HG02678 (cell line): ENCODE results near the gene PARD6A.

Experiments used
- ATAC-seq: cut with Tn5 transposase; IDR thresholded peaks from one replicate; pipeline ENCODE4 v1.9.1; 2021; ENCODE audit warnings: mild to moderate bottlenecking, moderate library complexity; ENCODE audit not compliant: unreplicated experiment

Gene PARD6A

DNA sequence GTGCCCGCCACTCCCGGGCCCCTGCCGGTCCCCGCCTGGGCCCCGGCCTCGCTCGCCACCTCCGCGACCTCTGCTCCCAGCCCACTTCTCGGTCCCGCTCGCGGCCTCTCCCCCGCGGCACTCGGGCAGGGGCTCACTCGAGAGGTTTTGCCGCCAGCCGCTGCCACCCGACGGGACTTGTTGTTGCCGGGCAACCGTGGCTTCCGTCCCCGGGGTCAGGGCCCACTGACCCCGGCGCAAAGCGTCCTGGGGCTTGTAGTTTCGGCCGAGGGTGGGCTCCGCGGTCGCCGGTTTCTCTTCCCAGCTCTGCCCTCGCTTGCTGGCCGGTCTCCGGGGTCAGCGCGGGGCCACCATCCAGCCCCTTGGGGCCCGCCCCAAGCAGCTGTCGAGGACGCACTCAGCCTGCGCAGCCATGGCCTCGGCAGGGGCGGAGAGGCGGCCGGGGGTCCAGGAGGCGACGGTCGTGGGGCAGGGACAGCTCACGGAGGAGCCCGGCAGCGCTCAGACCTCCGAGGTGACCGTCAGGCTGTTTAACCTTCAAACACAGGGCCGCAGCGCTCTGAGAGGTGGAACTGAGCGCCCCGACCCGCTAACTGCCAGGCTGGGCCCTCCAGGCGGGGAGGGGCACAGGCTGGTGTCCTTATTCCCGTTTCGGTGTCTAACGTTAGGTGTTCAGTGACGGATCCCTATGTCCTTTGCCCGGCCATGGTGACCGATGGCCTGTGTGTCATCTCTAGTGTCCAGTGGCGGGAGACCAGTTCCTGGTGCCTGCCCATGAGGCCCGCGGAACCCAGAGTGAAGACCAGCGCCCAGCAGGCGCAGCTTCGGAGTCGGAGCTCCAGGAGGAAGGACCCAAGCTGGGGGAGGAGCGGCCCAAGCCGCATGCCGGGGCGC, 6.0 kb downstream of the PARD6A start, which contains the start of the genes C16orf86 and ENKD1:
Gene C16orf86, plus strand, starts transcription at position 256 of the 894 bp plus-strand sequence. Its CDS starts 157 bp downstream, at position 413.
Gene ENKD1, minus strand, starts transcription at position 192 of the 894 bp plus-strand sequence. CDS start 308 bp downstream, outside the sequence.
- peak; percentile 61 for ATAC-seq

DNA sequence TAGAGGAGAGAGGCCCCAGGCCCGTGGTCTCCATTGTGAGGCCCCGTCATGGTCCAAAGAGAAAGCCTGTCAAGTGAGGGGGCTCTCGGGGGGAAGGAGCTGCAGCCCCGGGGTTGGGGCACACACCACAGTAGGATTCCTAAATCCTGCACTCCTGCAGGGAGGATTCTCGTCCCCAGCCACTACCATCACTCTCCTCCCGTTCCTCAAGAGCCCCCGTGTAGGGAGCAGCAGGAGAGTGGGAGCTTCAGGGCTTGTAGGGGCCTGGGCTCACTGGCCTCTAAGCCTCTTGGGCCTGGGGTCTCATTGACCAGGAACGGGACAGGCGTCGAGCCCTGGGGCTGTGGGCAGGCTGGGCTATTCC, 6.7 kb downstream of the PARD6A start:
- ATAC-seq: no peak

DNA sequence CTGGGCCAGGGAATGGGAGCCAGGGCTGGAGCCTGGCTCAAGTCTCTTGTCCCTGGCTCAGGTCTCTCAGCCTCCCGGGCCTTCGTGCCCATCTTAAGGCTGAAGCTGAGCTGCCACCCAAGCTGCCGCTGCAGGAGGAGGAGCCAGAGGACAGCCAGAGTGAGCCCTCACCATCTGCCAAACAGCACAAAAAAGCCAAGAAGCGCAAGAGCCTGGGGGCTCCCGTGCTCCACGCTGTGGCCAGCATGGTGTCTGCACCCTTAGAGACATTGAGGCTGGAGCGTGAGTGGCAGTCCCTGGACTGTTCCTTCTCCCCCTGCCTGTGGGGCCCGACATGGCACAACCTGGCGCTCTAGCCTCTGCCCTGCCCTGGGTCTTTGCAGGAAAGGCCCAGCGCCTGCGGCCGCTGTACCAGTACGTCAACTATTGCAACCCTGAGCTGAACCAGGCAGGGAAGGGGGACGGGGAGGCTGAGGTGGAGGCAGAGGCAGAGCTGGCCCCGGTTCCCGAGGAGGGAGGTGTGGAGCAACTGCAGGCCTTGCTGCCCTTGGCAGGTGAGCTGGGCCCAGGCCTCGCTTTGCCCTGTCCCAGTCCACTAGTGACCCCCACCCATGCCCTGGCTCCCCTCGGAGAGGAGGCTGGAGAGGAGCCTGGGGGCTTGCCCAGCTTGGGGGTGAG, 7.2 kb downstream of the PARD6A start:
- ATAC-seq: peak; percentile 81

DNA sequence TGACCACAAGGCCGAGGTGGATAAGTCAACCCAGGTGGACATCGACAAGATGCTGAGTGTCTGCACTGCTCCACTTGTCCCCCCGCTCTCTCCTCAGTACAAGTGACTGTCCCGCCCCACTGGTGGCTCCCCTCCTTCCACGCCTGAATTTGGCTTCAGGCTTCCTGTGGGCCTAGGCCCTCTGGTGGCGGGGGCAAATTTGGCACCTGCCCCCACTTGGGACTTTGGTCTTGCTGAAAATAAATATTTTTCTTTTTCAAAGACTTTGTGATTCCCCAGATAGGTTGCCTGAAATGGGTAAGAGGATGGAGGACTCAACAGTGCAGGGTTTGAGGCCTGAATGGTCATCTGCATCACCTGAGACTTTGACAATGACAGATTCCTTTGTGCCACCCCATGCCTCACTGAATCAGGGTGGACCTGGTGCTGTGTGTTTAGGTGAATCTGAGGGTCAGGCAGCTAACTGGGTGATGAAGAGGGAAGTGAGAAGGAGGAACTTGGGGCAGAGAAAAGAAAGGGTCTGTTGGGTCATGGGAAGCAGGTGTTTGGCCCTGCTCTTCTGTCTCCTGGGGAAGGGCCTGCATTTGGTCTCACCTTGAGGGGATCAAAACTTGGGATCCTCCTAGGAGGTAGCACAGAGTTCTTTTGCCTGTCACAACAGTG, 7.9 kb downstream of the PARD6A start:
- ATAC-seq: no peak

DNA sequence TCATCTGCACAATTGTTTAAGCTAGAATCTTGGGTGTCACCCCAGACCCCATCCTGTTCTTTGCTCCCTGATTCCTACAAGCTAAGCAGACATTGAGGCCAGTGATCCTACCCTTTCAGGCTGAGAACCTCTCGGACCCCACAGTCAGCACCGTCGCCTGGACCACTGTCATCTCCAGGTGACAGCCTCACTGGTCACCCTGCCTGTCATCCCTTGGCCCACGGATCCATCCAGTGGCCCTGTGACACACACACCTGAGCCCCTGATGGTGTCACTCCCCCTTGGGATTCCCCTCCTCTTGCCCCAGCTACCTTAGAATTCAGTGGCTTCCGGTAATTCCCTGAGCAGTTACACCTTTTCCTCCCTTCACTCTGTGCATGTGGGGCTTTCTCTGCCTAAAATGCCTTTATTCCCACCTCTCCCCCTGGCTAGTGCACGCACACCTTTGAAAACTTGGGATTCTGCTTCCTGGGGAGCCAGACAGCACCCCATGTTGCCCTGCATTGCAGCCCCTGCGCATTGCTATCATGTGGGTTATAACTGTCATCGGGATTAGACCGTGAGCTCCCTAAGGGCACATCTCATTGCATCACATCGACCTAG, 8.8 kb downstream of the PARD6A start:
- ATAC-seq: no peak

DNA sequence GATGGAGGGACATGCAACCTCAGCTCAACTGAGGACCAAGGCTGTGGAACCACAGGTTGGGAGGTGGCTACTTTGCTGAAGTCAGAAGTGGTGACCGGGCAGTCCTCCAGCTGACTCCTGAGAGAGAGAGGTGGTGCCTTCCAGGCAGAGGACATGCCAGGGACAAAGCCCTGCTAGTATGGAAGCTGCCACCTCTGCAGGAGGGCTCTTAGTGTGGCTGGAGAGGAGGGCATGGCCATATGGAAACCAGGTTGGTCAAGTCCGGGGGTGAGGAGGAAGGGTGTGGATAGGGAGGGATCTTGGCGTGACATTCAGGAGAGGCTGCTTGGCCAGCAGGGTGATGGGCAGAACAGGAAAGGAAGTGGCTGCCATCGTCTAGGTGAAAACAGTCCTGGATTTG, 11.5 kb downstream of the PARD6A start:
- no peak for ATAC-seq

DNA sequence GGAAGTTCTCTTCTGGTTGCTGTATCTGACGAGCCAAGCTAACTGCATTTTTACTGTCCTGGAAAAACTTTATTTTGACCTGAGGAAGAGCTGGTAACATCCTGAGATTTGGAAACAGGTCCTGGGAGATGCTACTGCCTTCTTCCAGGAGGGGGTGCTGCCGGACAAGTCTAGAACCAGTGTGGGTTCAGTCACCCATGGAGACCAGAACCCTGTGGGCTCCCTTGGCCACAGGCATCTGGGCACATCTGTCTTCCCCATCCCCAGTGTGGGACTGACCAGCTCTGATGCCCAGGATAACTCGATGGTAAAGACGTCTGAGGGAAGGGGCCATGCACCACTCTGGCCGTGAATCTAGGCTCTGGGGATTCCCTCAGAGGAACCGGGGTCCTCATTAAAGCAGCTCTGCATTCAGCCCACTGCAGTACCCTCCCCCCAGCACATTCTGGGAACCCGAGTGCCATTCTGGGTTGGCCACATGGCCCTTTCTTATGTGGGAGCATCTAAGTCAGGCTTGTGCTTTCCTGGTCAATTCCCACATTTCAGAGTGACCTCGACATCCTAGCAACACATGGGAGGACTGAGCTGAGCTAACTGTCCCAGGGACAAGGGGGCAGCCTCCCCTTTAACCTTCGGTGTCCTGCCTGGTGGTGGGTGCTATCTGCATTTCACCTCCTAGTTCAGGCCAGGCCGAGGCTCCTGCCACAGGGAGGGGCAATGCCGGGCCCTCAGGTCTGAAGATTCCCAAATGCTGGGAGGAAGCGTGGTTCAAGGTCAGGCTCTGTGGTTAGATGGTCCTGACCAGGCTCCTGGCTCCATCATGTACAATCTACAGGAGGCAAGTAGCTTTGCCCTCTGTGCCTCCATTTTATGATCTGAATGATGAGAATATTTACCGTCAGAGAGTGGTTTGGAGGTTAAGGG, 12.2 kb downstream of the PARD6A start:
- ATAC-seq: no peak

DNA sequence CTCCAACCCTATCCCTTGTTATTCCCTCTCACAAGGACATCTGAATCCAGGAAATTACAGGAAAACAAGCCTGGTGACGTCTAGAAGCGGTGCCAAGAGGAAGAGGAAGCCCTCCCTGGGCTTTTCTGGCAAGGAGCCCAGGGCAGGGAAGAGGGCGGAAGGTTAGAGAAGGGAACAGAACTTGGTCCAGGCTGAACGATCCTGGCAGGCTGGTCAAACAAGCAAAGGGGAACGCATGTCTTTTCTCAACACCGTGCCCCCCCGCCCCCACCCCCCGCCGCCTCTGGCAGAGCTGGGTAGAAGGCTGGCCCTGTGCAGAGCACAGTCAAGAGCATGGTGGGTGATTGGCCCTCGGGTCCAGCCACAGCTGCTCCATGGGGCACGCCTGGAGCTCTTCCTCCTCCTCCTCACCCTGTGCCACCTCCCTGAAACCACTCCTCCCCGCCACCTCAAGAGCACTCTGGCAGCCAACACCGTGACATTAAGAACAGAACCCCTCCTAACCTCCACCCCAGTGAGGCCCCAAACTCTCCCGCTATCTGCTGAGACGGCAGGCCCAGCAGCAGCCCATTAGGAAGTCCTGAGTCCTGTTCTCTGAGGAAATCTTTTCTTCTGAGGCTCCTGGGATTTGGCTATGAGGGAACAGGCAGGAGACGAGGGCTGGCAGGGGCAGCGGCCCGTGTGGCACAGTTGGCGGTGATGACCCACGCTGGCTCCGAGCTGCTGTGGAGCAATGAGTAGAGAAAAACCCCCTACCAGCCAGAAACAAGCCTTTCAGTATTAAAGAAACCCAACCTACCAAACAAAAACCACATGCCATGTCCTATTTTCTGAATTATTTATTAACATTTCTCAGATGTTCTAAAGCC, 13.2 kb downstream of the PARD6A start:
- ATAC-seq: no peak

DNA sequence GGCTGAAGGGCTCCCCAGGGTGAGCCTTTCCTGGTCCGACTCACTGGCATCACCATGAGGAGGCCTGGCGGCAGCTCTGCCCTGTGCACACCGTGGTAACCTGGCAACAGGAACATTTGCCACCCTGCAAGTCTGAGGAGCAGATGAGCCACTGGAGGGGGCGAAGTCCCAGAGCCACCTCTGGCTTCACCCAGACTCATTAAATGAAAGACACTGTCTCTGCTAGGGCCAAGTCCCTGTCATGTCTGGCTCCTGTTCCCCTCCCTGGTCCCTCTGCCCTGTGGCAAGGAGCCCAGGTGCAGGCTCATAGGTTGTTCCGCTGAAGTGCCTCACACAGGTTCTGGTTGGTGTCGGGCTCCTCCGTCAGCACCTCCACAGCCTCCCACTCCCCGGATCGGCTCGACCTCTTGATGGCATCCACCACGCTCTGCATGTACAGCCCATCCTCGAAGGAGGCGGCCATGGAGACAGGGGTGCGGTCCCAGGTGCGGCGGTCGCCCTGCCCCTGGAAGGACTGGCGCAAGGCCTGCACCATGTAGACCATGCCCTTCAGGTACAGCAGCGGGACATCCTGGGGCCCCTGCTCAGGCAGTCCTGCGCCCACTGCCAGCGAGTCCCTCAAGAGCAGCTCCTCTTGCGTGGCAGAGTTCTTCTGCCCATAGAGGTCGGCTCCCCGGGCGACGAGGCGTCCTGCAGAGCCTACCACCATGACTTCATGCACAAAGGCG, 14.3 kb downstream of the PARD6A start:
- ATAC-seq: no peak

DNA sequence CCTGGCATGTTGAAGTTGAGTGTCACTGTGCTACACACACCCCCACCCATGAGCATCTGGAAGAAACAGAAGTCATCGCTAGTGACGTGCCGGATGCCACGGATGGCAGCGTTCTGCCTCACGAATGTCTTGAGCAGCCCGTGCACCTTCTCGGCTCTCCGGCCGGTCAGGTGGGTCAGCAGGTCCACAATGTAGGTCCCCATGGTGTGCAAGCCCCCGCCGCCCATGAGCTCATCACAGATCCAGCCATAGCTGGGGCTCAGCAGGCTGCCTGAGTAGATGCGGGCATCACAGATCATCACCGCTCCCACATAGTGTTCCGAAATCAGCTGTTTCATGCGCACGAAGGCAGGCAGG, 14.8 kb downstream of the PARD6A start:
- ATAC-seq: no peak

DNA sequence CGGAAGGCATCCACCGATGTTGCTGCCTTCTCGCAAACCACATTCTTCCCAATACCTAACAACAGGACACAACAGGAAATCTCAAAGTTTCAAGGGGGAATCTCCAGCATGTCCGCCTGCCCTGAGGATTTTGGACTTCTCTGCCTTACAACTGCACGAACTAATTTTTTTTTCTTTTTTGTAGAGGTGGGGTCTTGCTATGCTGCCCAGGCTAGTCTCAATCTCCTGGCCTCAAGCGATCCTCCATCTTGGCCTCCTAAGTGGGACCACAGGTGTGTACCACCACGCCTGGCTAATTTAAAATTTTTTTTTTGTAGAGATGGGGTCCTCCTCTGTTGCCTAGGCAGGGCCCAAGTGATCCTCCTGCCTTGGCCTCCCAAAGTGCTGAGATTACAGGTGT, 15.2 kb downstream of the PARD6A start:
- no peak for ATAC-seq

DNA sequence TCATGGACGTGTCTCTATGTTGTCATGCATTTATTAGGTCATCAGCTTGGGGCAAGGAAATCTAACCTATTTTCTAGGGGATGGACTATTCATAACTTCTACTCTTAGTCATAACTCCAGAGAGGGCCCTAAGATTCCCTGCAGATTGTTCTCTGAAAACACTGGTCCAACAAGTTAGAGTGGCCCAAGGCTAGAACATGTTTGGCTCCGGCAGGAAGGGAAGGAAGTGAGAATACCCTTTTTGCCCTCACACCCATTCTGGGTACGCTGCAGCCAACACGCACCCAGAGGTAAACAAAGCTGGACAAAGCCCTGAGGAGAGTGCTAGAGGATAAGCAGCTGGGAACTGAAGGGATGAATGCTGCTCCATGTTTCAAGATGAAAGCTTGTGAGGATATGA, 15.8 kb downstream of the PARD6A start:
- no peak for ATAC-seq

DNA sequence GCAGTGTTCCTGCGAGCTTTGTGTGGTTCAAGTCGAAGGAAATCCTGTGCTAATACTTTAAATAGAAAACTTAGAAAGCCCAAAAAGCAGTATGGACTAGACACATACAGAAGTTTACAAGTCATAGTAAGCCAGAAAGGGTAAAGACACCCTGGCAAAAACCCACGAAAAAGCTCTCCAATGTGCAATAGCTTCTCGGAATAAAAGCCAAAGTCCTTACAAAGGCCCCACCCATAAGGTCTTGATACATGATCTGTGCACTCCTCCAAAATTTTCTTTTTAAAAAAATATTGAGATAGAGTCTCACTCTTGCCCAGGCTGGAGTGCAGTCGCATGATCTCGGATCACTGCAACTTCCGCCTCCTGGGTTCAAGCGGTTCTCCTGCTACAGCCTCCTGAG, 16.2 kb downstream of the PARD6A start:
- no peak for ATAC-seq

DNA sequence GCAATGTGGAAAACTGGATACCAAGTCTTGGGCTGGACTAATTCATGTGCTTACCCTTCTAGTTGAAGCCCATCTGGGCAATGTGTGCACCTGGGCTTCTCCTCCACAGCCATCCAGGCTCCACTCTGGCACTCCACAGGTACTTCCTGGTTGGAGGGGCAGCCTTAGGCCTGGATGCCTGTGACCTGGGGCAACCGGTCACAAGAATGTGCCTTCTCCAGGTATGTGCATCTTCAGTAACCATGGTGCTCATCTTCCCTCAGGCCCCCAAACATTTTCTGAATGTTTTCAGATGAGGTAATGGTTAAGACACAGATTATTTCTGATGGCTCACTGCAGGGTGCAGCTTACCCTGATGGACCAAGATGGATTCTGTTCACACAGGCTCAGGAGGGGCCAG, 17.0 kb downstream of the PARD6A start:
- no peak for ATAC-seq

DNA sequence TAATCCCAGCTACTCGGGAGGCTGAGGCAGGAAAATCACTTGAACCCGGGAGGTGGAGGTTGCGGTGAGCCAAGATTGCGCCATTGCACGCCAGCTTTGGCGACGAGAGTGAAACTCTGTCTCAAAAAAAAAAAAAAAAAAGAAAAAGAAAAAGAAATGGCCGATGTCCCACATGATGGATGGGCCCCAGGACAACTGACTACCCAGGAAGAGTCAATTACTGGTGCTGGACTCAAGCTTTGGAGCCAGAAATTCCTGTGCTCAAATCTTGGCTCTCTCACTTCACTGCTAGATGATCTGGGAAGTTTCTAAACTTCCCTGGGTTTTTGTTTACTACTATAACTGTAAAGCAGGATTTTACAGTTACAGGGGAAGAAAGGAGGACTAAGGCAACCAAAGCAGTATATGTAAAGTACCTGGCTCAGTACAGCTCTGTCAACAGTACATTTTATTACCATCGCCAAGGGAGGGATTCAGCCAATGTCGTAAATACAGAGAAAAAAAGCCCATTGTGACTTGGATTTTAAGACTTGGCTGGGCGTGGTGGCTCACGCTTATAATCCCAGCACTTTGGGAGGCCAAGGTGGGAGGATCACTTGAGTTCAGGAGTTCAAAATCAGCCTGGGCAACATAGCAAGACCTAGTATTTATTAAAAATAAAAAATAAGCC, 17.7 kb downstream of the PARD6A start:
- no peak for ATAC-seq

DNA sequence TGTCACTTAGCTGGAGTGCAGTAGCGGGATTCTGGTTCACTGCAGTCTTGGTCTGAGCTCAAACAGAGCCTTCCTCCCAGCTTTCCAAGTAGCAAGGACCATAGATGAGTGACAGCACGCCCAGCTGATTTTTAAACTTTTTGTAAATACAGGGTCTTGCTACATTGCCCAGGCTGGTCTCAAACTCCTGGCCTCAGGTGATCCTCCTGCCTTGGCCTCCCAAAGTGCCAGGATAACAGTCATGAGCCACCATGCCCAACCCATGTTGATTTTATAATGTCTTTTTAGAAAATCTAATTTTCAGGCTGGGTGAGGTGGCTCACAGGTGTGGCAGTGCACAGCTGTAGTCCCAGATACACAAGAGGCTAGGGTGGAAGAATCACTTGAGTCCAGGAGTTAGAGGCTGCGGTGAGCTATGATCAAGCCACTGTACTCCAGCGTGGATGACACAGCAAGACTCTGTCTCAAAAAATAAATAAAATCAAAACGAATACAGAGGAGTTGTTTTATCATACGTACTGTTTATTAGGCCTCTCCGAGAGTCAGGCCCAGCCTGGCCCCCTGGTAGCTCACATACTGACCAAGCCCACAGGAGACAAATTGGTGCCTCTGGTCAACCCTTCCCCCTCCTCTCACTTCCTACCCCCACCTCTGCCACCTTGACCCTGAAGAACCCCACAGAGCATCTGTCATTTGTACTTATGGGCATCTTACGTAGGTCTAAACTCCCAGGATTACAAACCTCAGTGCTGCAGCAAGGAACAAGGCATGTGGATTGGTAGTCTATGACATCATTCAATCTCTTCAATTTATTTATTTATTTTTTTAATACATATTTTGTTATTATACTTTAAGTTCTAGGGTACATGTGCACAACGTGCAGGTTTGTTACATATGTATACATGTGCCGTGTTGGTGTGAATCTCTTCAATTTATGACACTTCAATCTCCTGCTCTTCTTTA, 19.5 kb downstream of the PARD6A start:
- ATAC-seq: no peak

DNA sequence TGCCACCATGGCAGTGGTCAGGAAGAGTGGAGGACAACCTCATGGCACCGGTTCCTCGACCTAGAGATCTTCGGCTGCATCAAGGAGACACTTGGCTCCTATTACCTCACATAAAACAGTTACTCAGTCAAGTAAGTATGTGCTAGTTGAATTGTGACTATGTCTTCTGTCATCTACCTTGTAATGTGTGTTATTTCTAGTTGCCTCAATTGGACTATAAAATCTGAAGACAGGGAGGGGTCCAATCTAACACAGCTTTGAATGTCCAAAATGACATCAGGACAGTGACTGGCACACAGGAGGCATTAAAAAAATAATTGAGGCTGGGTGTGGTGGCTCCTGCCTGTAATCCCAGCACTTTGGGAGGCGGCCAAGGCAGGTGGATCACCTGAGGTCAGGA, 23.0 kb downstream of the PARD6A start:
- ATAC-seq: no peak
